HG03039 (cell line): ENCODE results near the gene NCAPD2.
"Not testable (repeated sequence)": the region's sequence is repeated elsewhere in the genome, so short reads cannot be mapped to it uniquely, and the experiment has no call there.

Experiments
- ATAC-seq: cut with Tn5 transposase; IDR thresholded peaks from one replicate; pipeline ENCODE4 v1.9.1; 2021; ENCODE audit warnings: mild to moderate bottlenecking, moderate library complexity; ENCODE audit not compliant: unreplicated experiment

Gene NCAPD2

DNA sequence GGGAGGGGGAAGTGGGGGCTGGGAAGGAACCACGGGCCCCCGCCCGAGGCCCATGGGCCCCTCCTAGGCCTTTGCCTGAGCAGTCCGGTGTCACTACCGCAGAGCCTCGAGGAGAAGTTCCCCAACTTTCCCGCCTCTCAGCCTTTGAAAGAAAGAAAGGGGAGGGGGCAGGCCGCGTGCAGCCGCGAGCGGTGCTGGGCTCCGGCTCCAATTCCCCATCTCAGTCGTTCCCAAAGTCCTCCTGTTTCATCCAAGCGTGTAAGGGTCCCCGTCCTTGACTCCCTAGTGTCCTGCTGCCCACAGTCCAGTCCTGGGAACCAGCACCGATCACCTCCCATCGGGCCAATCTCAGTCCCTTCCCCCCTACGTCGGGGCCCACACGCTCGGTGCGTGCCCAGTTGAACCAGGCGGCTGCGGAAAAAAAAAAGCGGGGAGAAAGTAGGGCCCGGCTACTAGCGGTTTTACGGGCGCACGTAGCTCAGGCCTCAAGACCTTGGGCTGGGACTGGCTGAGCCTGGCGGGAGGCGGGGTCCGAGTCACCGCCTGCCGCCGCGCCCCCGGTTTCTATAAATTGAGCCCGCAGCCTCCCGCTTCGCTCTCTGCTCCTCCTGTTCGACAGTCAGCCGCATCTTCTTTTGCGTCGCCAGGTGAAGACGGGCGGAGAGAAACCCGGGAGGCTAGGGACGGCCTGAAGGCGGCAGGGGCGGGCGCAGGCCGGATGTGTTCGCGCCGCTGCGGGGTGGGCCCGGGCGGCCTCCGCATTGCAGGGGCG is 40.2 kb downstream of the NCAPD2 start, which contains the start of gene GAPDH:
Gene GAPDH, plus strand, starts transcription at position 595 of the 772 bp plus-strand sequence. CDS start 316 bp downstream, outside the sequence.
- ATAC-seq = peak; percentile 51

DNA sequence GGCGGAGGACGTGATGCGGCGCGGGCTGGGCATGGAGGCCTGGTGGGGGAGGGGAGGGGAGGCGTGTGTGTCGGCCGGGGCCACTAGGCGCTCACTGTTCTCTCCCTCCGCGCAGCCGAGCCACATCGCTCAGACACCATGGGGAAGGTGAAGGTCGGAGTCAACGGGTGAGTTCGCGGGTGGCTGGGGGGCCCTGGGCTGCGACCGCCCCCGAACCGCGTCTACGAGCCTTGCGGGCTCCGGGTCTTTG is 40.7 kb downstream of the NCAPD2 start:
- no peak for ATAC-seq

- peak; percentile 3 for ATAC-seq
These were observed 41.2 kb downstream of the NCAPD2 start for GRCh38 chr12:6534945-6535696.

DNA sequence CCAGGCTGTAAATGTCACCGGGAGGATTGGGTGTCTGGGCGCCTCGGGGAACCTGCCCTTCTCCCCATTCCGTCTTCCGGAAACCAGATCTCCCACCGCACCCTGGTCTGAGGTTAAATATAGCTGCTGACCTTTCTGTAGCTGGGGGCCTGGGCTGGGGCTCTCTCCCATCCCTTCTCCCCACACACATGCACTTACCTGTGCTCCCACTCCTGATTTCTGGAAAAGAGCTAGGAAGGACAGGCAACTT is 41.7 kb downstream of the NCAPD2 start:
- ATAC-seq = no peak

- ATAC-seq = no peak
These were observed 42.3 kb downstream of the NCAPD2 start for GRCh38 chr12:6535960-6536847.

- no peak for ATAC-seq
These were observed 43.1 kb downstream of the NCAPD2 start for GRCh38 chr12:6536894-6537579.

DNA sequence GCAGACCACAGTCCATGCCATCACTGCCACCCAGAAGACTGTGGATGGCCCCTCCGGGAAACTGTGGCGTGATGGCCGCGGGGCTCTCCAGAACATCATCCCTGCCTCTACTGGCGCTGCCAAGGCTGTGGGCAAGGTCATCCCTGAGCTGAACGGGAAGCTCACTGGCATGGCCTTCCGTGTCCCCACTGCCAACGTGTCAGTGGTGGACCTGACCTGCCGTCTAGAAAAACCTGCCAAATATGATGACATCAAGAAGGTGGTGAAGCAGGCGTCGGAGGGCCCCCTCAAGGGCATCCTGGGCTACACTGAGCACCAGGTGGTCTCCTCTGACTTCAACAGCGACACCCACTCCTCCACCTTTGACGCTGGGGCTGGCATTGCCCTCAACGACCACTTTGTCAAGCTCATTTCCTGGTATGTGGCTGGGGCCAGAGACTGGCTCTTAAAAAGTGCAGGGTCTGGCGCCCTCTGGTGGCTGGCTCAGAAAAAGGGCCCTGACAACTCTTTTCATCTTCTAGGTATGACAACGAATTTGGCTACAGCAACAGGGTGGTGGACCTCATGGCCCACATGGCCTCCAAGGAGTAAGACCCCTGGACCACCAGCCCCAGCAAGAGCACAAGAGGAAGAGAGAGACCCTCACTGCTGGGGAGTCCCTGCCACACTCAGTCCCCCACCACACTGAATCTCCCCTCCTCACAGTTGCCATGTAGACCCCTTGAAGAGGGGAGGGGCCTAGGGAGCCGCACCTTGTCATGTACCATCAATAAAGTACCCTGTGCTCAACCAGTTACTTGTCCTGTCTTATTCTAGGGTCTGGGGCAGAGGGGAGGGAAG is 43.9 kb downstream of the NCAPD2 start:
- ATAC-seq = not testable (repeated sequence)

DNA sequence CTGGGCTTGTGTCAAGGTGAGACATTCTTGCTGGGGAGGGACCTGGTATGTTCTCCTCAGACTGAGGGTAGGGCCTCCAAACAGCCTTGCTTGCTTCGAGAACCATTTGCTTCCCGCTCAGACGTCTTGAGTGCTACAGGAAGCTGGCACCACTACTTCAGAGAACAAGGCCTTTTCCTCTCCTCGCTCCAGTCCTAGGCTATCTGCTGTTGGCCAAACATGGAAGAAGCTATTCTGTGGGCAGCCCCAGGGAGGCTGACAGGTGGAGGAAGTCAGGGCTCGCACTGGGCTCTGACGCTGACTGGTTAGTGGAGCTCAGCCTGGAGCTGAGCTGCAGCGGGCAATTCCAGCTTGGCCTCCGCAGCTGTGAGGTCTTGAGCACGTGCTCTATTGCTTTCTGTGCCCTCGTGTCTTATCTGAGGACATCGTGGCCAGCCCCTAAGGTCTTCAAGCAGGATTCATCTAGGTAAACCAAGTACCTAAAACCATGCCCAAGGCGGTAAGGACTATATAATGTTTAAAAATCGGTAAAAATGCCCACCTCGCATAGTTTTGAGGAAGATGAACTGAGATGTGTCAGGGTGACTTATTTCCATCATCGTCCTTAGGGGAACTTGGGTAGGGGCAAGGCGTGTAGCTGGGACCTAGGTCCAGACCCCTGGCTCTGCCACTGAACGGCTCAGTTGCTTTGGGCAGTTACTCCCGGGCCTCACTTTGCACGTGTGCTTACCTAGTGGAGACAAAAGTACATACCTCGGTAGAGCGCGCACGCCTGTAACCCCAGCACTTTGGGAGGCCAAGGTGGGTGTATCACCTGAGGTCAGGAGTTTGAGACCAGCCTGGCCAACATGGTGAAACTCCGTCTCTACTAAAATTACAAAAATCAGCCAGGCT is 44.8 kb downstream of the NCAPD2 start:
- no peak for ATAC-seq

DNA sequence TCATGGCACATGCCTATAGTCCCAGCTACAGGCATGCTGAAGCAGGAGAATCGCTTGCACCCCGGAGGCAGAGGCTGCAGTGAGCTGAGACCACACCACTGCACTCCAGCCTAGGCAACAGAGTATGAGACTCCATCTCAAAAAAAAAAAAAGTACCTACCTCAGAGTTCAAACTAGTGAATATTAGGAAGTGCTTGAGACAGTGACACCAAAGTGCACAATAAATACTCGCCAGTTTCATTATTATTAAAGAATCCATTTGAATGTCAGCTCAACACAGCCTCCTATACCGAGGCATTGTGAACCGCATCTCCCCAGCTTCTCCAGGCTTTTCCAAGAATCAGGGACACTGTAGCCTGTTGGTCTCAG is 45.4 kb downstream of the NCAPD2 start:
- no peak for ATAC-seq

DNA sequence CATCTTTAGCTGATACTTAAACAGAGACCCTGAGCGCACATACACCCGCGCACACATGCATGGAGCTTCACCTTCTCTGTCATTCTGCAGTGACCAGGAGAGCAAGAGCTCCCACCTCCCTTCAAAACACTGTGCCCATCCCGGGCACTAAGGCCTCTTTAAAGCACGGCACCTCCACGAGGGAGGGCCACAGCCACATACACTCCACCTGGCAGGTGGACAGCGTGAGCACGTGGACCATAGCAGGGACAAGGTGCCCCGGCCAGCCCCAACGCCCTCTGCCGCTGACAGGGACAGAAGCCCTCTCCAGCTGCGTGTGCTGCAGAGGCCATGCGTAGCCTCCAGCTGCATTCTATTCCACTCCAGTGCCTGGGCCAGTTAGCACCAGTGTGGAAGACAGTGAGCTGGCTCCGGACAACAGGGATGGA is 45.8 kb downstream of the NCAPD2 start:
- no peak for ATAC-seq

- no peak for ATAC-seq
These were observed 46.4 kb downstream of the NCAPD2 start for GRCh38 chr12:6540181-6540877.

GRCh38 chr12:6541371-6542165 is 47.7 kb downstream of the NCAPD2 start:
- ATAC-seq = no peak

- no peak for ATAC-seq
These were observed 48.5 kb downstream of the NCAPD2 start for GRCh38 chr12:6542209-6543009.

DNA sequence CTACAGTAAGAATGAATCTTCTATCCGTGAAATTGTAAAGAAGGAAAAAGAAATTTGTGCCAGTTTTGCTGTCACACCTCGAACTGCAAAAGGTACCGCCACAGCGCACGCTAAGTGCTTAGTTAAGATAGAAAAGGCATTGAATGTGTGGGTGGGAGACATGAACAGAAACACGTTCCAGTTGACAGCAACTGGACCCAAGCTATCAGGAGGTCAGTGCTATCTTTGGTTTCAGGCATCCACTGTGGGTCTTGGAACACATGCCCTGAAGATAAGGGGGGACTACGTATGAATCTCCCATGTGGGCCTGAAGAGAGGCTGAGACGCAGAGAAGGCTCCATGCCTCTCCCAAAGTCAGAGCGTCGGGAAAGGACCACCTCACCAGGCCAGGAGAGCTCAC is 52.1 kb downstream of the NCAPD2 start:
- ATAC-seq = no peak

DNA sequence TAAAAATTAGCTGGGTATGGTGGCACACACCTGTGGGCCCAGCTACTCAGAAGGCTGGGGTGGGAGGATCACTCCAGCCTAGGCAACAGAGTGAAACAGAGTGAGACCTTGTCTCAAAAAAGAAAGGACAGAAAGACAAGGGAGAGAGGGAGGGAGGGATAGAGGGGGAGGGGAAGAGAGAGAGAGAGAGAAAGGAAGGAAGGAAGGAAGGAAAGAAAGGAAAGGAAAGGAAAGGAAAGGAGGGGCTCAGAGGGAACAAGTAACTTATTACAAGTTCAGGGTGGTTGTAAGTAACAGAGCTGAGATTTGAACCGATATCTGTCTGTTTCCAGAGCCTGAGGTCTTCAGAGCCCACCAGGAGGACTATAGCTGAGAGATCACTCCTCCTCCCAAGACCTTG is 53.7 kb downstream of the NCAPD2 start:
- no peak for ATAC-seq

- no peak for ATAC-seq
These were observed 54.1 kb downstream of the NCAPD2 start for GRCh38 chr12:6547987-6548386.

- no peak for ATAC-seq
These were observed 54.7 kb downstream of the NCAPD2 start for GRCh38 chr12:6548556-6548955.
